NCI-H345 treated with DMSO at 0.1 percent for 48 hours (cell line): ENCODE measurements around the gene CDX1.

Experiments used
- DNase-seq: peaks from one replicate; lab custom pipeline; 2025; ENCODE audit not compliant: unreplicated experiment; lab: John Stamatoyannopoulos, UW

CDX1 gene

GRCh38 chr5:150181027-150181426 lies 14.4 kb downstream of the CDX1 start:
- DNase-seq, result no peak

GRCh38 chr5:150181766-150182545 lies 15.4 kb downstream of the CDX1 start:
- DNase-seq, result no peak

GRCh38 chr5:150182774-150183173 lies 16.2 kb downstream of the CDX1 start:
- DNase-seq, result no peak

GRCh38 chr5:150183436-150183835 lies 16.9 kb downstream of the CDX1 start:
- DNase-seq, result no peak

- DNase-seq, result no peak
Observed at GRCh38 chr5:150184006-150184405, 17.4 kb downstream of the CDX1 start.

GRCh38 chr5:150184990-150185912 lies 18.7 kb downstream of the CDX1 start:
- DNase-seq, result no peak

GRCh38 chr5:150186137-150186536 lies 19.6 kb downstream of the CDX1 start:
- DNase-seq, result no peak

GRCh38 chr5:150186897-150187296 lies 20.3 kb downstream of the CDX1 start:
- DNase-seq, result no peak

GRCh38 chr5:150188146-150188842 lies 21.7 kb downstream of the CDX1 start:
- no peak for DNase-seq

GRCh38 chr5:150189326-150189725 lies 22.7 kb downstream of the CDX1 start:
- no peak for DNase-seq

- DNase-seq, result no peak
Observed at GRCh38 chr5:150189728-150190502, 23.3 kb downstream of the CDX1 start, which contains the start of gene SLC6A7. TSS of gene SLC6A7 (plus strand) at chr5:150190062. CDS start at chr5:150190328, 266 bp downstream.

GRCh38 chr5:150190503-150190979 lies 24.0 kb downstream of the CDX1 start:
- no peak for DNase-seq

GRCh38 chr5:150190987-150191386 lies 24.4 kb downstream of the CDX1 start:
- no peak for DNase-seq

GRCh38 chr5:150192462-150192861 lies 25.9 kb downstream of the CDX1 start:
- no peak for DNase-seq

- DNase-seq, result no peak
Observed at GRCh38 chr5:150195736-150196485, 29.3 kb downstream of the CDX1 start.

GRCh38 chr5:150196514-150196913 lies 29.9 kb downstream of the CDX1 start:
- no peak for DNase-seq

- no peak for DNase-seq
Observed at GRCh38 chr5:150196986-150197385, 30.4 kb downstream of the CDX1 start.

- no peak for DNase-seq
Observed at GRCh38 chr5:150197476-150197875, 30.9 kb downstream of the CDX1 start.

GRCh38 chr5:150202501-150202900 lies 35.9 kb downstream of the CDX1 start:
- DNase-seq, result no peak
